Measurements from ENCODE around the gene COX10.

Gene COX10

GRCh38 chr17:14042411-14042810, 26.9 kb upstream of the COX10 start:
- H3K27ac ChIP-seq: no peak overlapping the region
- ChIA-PET CTCF (no interaction called here), POLR2A (ENCODE audit: low non-redundant PET) (no interaction called here)
- no peak for DNase-seq (ENCODE audit: low spot score)
- TF ChIP-seq, protein P1, sequence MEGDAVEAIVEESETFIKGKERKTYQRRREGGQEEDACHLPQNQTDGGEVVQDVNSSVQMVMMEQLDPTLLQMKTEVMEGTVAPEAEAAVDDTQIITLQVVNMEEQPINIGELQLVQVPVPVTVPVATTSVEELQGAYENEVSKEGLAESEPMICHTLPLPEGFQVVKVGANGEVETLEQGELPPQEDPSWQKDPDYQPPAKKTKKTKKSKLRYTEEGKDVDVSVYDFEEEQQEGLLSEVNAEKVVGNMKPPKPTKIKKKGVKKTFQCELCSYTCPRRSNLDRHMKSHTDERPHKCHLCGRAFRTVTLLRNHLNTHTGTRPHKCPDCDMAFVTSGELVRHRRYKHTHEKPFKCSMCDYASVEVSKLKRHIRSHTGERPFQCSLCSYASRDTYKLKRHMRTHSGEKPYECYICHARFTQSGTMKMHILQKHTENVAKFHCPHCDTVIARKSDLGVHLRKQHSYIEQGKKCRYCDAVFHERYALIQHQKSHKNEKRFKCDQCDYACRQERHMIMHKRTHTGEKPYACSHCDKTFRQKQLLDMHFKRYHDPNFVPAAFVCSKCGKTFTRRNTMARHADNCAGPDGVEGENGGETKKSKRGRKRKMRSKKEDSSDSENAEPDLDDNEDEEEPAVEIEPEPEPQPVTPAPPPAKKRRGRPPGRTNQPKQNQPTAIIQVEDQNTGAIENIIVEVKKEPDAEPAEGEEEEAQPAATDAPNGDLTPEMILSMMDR (conservative IDR thresholded peaks at IDR 0.05; ENCODE audit: low read depth): no peak

- DNase-seq (ENCODE audit: low spot score): no peak
- CTCF ChIA-PET: no interaction called here
- POLR2A ChIA-PET (ENCODE audit: low non-redundant PET): no interaction called here
- TF ChIP-seq, protein P1 (conservative IDR thresholded peaks at IDR 0.05; ENCODE audit: low read depth): no peak
- no peak overlapping the region for H3K27ac ChIP-seq
These were observed 24.6 kb upstream of the COX10 start for GRCh38 chr17:14044702-14045101.

GRCh38 chr17:14046978-14047377, 22.3 kb upstream of the COX10 start:
- H3K27ac ChIP-seq: no peak overlapping the region
- ChIA-PET CTCF (no interaction called here), POLR2A (ENCODE audit: low non-redundant PET) (no interaction called here)
- no peak for DNase-seq (ENCODE audit: low spot score)
- TF ChIP-seq, protein P1 (conservative IDR thresholded peaks at IDR 0.05; ENCODE audit: low read depth): no peak

DNA sequence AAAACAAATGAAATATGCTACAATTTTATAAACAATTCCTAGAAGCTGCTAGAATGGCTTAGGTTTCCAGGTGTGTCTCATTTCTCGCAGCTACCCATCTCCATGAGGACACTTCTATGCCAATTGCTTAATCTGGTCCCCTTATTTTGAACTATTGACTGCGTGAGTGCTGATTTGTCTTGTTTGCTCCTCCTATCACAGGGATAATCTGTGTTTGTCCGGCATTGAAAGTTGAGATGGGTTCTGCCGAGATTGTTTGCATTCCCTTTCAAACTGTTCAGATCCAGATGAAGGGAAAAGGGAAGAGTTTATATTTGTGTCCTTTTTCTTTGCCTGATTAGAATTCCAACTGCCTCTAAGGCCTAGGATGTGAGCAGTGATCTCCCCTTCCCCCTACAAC, 21.7 kb upstream of the COX10 start:
- H3K27ac ChIP-seq: no peak overlapping the region
- CTCF ChIA-PET: no interaction called here
- POLR2A ChIA-PET (ENCODE audit: low non-redundant PET): no interaction called here
- DNase-seq (ENCODE audit: low spot score): no peak
- TF ChIP-seq, protein P1 (conservative IDR thresholded peaks at IDR 0.05; ENCODE audit: low read depth): no peak

- no peak overlapping the region for H3K27ac ChIP-seq
- no peak for DNase-seq (ENCODE audit: low spot score)
- ChIA-PET CTCF (no interaction called here), POLR2A (ENCODE audit: low non-redundant PET) (no interaction called here)
- TF ChIP-seq, protein P1 (conservative IDR thresholded peaks at IDR 0.05; ENCODE audit: low read depth): no peak
These were observed 21.1 kb upstream of the COX10 start for GRCh38 chr17:14048169-14048568.

- ChIA-PET CTCF (no interaction called here), POLR2A (ENCODE audit: low non-redundant PET) (no interaction called here)
- TF ChIP-seq, protein P1 (conservative IDR thresholded peaks at IDR 0.05; ENCODE audit: low read depth): no peak
- no peak overlapping the region for H3K27ac ChIP-seq
- DNase-seq (ENCODE audit: low spot score): no peak
These were observed 18.7 kb upstream of the COX10 start for GRCh38 chr17:14050616-14051015.

GRCh38 chr17:14051692-14052091, 17.6 kb upstream of the COX10 start:
- ChIA-PET CTCF (no interaction called here), POLR2A (ENCODE audit: low non-redundant PET) (no interaction called here)
- TF ChIP-seq, protein P1 (conservative IDR thresholded peaks at IDR 0.05; ENCODE audit: low read depth): no peak

More at GRCh38 chr17:14051692-14052091, 17.6 kb upstream of the COX10 start:
- DNase-seq (ENCODE audit: low spot score): no peak
- H3K27ac ChIP-seq: no peak overlapping the region
